HAP-1 (cell line): ENCODE results near the gene MARCHF3.
A peak's percentile ranks its signal among the peaks of the same experiment; 100 is the strongest.
"Not testable (repeated sequence)": the region's sequence is repeated elsewhere in the genome, so short reads cannot be mapped to it uniquely, and the experiment has no call there.

ENCODE experiments used
- DNase-seq, 2 experiments: peaks; one replicate each; pipeline ENCODE4 v3.0.0-alpha.2; 2016 to 2020; ENCODE audit warnings: low spot score in 2 of 2
- H3K27me3 ChIP-seq: fragments of 250-450 bp; sonication (Bioruptor Pico); 2 replicates; pipeline ENCODE4 v1.5.1; 2020; ENCODE audit warnings: low read depth, mild to moderate bottlenecking, moderate library complexity
- H3K36me3 ChIP-seq: fragments of 250-450 bp; sonication (Bioruptor Pico); replicated peaks from 2 replicates; pipeline ENCODE4 v1.5.1; 2020; ENCODE audit warnings: mild to moderate bottlenecking
- H3K4me1 ChIP-seq: fragments of 250-450 bp; sonication (Bioruptor Pico); 2 replicates; pipeline ENCODE4 v1.5.1; 2020; ENCODE audit warnings: mild to moderate bottlenecking
- H3K4me3 ChIP-seq: fragments of 250-450 bp; sonication (Bioruptor Pico); 2 replicates; pipeline ENCODE4 v1.5.1; 2020; ENCODE audit warnings: mild to moderate bottlenecking, moderate library complexity
- H3K9me3 ChIP-seq: fragments of 250-450 bp; sonication (Bioruptor Pico); 2 replicates; pipeline ENCODE4 v1.5.1; 2020; ENCODE audit warnings: mild to moderate bottlenecking, moderate library complexity
- in situ Hi-C: fragments of 300-500 bp; cut with MboI; formaldehyde crosslinking; loops from 3 replicates; pipeline ENCODE4 v1.14.3; 2020; ENCODE audit warnings: low sequenced_read_pairs, inconsistent platforms, mixed read lengths

Gene MARCHF3

GRCh38 chr5:127061537-127061936, 31.2 kb upstream of the MARCHF3 start:
- no peak for DNase-seq
- Histone ChIP-seq H3K36me3 (no peaks in the 10 kb centered on the region), H3K27me3 (no peaks in the 10 kb centered on the region), H3K4me1 (no peaks in the 10 kb centered on the region), H3K9me3 (no peaks in the 10 kb centered on the region), H3K4me3 (no peak overlapping the region)
- in situ Hi-C loops, result no loop called here

- Histone ChIP-seq H3K4me1 (no peaks in the 10 kb centered on the region), H3K36me3 (no peaks in the 10 kb centered on the region), H3K27me3 (no peaks in the 10 kb centered on the region), H3K4me3 (no peak overlapping the region), H3K9me3 (no peaks in the 10 kb centered on the region)
- in situ Hi-C loops, result no loop called here
- DNase-seq, result no peak
Measured at GRCh38 chr5:127060470-127060985, 30.2 kb upstream of the MARCHF3 start.

GRCh38 chr5:127056896-127057295, 26.5 kb upstream of the MARCHF3 start:
- DNase-seq, result no peak
- Histone ChIP-seq H3K4me1 (no peaks in the 10 kb centered on the region), H3K36me3 (no peaks in the 10 kb centered on the region), H3K4me3 (no peak overlapping the region), H3K27me3 (no peaks in the 10 kb centered on the region), H3K9me3 (no peaks in the 10 kb centered on the region)
- in situ Hi-C loops, result no loop called here

DNA sequence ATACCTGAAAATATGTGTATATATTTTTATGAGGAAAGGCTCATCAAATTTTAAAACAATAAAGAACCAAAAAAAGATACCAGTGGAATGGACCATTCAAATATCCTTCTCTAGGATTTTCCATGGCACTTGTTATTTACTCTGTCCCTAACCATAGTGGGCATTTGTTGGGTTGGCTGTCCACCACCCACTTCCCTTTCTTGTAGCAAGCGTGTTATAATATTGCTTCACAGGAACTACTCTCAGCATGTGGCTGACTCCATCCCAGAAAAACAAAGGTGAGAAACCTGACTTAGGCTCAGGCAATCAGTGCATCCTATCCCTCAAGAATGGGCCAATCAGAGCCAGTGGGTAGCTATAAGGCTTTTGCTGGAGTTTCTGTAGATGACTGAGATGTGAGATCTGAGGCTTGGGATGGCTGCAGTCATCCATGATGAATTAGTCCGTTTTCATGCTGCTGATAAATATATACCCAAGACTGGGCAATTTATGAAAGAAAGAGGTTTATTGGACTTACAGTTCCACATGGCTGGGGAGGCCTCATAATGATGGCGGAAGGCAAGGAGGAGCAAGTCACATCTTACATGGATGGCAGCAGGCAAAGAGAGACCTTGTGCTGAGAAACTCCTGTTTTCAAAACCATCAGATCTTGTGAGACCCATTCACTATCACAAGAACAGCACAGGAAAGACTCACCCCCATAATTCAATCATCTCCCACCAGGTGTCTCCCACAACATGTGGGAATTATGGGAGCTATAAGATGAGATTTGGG, 25.7 kb upstream of the MARCHF3 start:
- no peaks in the 10 kb centered on the region for H3K36me3 ChIP-seq
- in situ Hi-C loops, result no loop called here
- DNase-seq, result no peak
- H3K4me1 ChIP-seq, result no peaks in the 10 kb centered on the region
- H3K4me3 ChIP-seq, result no peak overlapping the region
- no peaks in the 10 kb centered on the region for H3K27me3 ChIP-seq
- H3K9me3 ChIP-seq, result no peaks in the 10 kb centered on the region

- H3K9me3 ChIP-seq, H3K4me1 ChIP-seq, H3K4me3 ChIP-seq, H3K36me3 ChIP-seq, H3K27me3 ChIP-seq, in situ Hi-C loops, DNase-seq: not testable (repeated sequence)
Measured at GRCh38 chr5:127053551-127053950, 23.2 kb upstream of the MARCHF3 start.

DNA sequence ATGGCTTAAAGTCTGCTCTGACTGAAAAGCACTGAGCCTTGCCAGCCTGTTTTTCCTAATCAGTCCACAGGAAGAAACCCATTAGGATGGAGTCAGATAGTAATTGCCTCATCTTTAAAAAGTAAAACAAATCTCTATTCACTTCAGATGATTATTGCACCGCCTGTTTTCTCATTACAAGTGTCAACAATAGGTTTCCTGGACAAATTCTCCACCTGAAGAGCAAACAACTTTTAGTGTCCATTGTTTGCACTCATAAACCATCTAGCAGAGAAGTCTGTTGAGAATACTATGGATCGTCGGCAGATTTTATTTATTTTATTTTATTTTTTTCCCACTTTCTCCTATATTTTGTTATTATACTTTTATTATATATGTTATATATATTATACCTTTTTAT, 22.7 kb upstream of the MARCHF3 start:
- no peak for DNase-seq
- no peaks in the 10 kb centered on the region for H3K36me3 ChIP-seq
- H3K4me3 ChIP-seq, result no peak overlapping the region
- H3K27me3 ChIP-seq, result no peaks in the 10 kb centered on the region
- in situ Hi-C loops, result no loop called here
- H3K9me3 ChIP-seq, result no peaks in the 10 kb centered on the region
- no peaks in the 10 kb centered on the region for H3K4me1 ChIP-seq

- no peak for DNase-seq
- no peaks in the 10 kb centered on the region for H3K27me3 ChIP-seq
- H3K9me3 ChIP-seq, result no peaks in the 10 kb centered on the region
- no peaks in the 10 kb centered on the region for H3K36me3 ChIP-seq
- in situ Hi-C loops, result no loop called here
- no peak overlapping the region for H3K4me3 ChIP-seq
- H3K4me1 ChIP-seq, result no peaks in the 10 kb centered on the region
Measured at GRCh38 chr5:127051591-127051990, 21.2 kb upstream of the MARCHF3 start.

DNA sequence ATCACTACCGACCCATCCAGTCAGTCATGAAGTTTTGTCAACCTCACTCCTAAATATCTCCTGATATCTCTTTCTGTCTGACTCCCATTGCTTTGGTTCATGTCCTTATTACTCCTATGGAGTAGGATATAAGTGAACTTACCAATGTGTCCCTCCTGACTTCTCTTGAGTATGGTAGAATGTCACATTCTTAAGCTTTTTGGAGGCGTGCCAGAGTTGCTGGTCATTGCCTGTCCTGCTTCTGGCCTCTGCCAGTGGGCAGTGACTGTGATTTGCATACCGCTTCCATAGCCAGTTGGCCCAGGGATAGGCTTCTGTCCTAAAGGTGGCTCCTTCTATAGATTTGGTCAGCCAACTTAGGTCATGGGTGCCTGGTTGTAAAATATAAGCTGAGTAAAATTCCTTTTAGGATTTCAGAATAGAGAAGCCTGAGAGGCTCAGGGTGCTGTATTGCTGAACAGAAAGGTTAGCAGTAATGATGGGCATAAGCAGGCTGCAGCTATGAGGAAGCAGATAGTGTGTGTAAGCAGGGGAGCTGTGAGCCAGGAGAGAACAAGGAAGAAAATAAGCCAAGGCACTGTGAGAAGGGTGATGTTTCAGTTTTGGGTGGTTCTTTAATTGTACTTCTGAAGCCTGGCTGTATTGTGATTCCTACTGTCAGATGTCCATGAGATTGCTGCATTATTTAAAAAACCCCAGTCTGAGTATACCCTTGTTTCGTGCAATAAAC, 16.1 kb upstream of the MARCHF3 start:
- H3K36me3 ChIP-seq, result no peaks in the 10 kb centered on the region
- peaks cover 7% of the 10 kb centered on the region for H3K4me1 ChIP-seq
- no peak for DNase-seq
- H3K9me3 ChIP-seq, result no peaks in the 10 kb centered on the region
- in situ Hi-C loops, result no loop called here
- H3K27me3 ChIP-seq, result no peaks in the 10 kb centered on the region
- H3K4me3 ChIP-seq, result no peak overlapping the region

DNA sequence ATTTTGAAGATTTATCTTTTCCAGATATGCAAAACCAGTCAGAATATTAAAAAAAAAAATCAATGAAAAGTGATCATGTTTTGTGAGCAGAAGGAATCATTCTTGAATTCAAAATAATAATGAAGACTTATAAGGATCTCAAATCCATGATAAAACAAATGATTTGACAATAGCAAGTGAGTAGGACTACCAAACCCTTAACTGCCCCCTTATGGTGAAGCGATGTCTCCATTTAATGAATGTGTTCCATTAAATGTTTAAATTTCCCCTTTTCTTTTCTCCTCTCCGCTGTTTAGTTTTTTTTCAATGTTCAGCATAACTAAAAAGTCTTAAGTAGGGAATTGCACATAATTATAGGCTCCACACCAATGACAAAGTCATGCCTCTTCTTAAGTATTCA, 12.2 kb upstream of the MARCHF3 start:
- Histone ChIP-seq H3K4me3 (no peak overlapping the region), H3K4me1 (peaks cover 24% of the 10 kb centered on the region), H3K27me3 (no peaks in the 10 kb centered on the region), H3K9me3 (no peaks in the 10 kb centered on the region), H3K36me3 (no peaks in the 10 kb centered on the region)
- DNase-seq, result peak in 1 of 2 experiments; percentile 46
- in situ Hi-C loops, result no loop called here

DNA sequence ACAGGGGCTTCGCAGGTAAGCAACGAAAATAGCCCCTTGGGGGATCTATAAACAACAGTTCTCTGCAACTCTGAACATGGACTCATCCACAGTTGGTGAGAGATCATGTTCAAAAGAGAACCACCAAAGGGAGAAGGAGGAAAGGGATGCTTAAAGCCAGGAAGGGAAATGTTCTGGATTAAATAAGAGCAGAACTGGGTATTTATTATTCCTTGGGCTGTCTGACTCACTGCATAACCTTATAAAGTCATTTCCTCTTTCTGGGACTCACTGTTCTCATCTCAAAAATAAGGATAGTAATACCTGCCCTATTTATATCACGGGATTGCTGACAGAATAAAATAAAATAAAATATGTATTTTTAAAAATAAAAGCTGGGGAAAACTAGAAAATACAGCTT, 11.2 kb upstream of the MARCHF3 start:
- DNase-seq, result no peak
- Histone ChIP-seq H3K36me3 (no peaks in the 10 kb centered on the region), H3K4me1 (peaks cover 24% of the 10 kb centered on the region), H3K9me3 (no peaks in the 10 kb centered on the region), H3K4me3 (no peak overlapping the region), H3K27me3 (no peaks in the 10 kb centered on the region)
- in situ Hi-C loops, result no loop called here

DNA sequence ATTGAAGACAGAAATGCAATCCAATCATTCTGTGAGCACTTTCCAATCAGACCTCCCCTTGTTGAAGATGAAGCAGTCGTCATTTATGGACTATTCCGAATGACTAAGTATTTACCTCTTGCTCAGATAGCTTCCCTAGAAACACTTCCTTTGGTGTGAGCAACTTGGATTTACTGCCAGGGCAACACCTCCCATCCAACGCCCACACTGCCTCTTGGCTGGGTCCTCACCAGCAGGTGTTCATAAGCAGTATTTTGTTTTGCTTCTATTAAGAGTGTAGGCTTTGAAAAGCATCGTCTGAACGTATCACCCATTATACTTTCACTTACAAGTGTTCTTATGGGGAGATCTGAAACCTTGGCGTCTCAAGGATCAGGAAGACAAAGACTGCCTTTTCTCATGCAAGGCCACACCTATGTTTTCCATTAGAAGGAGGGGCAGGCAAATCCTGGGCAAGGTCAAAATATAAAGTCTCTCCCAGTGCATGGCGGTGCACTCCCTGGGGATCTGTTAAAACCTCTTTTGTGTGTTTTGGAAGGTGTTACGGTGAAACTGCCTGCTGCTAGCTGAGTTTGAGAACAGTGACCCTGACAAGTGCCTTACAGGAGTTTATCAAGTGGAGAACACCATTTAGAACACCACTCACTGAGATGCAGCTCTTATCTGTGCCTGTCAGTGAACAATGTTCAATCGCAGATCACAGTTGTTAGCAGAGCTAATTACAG, 10.6 kb upstream of the MARCHF3 start:
- in situ Hi-C loops, result no loop called here
- peak; percentile 89 to 97 for DNase-seq

GRCh38 chr5:127038550-127038949, 8.2 kb upstream of the MARCHF3 start:
- Histone ChIP-seq H3K9me3 (no peaks in the 10 kb centered on the region), H3K4me3 (no peak overlapping the region), H3K36me3 (no peaks in the 10 kb centered on the region), H3K4me1 (peaks cover 24% of the 10 kb centered on the region), H3K27me3 (no peaks in the 10 kb centered on the region)
- no peak for DNase-seq
- in situ Hi-C loops, result no loop called here

More for the DNA sequence above, 10.6 kb upstream of the MARCHF3 start:
- H3K4me1 ChIP-seq, result peaks cover 24% of the 10 kb centered on the region
- no peaks in the 10 kb centered on the region for H3K9me3 ChIP-seq
- H3K36me3 ChIP-seq, result no peaks in the 10 kb centered on the region
- H3K27me3 ChIP-seq, result no peaks in the 10 kb centered on the region
- H3K4me3 ChIP-seq, result no peak overlapping the region

DNA sequence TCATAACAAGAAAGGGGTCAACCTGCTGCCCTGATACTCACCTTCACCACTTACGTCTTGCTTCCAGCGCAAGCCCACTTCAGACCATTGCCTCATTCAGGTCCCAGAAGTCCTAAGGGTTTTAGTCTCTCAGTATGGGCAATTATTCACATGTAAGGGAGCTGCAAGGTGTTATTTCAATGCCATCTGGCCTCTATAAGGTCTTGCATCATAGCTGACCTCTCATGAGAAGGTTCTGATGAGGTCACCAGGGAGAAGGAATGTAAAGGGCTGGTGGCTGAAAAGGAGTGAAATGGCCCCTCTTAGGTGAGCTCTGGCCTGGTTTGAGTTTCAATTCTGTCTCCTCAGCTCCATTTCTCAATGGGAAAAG, 1.5 kb upstream of the MARCHF3 start:
- H3K4me3 ChIP-seq, result no peak overlapping the region
- no peaks in the 10 kb centered on the region for H3K9me3 ChIP-seq
- H3K36me3 ChIP-seq, result no peaks in the 10 kb centered on the region
- H3K4me1 ChIP-seq, result peaks cover 30% of the 10 kb centered on the region
- in situ Hi-C loops, result no loop called here
- H3K27me3 ChIP-seq, result no peaks in the 10 kb centered on the region
- no peak for DNase-seq
